Smooth muscle cell (in vitro differentiated cells): ENCODE results near the gene HOXA3. TPM values are rescaled to one million over a fixed set of nuclear protein-coding genes. Genes with fewer than 3 reads are reported as not detected.
A peak's percentile ranks its signal among the peaks of the same experiment; 100 is the strongest.

ENCODE experiments used
- DNase-seq: peaks from one replicate; lab custom pipeline; 2025; ENCODE audit not compliant: unreplicated experiment; lab: John Stamatoyannopoulos, UW
- H2AFZ ChIP-seq: fragments of 200-600 bp; sonication (generic); 2 replicates; pipeline ENCODE4 v1.6.0; 2016; ENCODE audit warnings: antibody characterized with exemption, low read depth, mild to moderate bottlenecking
- H3F3A ChIP-seq: fragments of 200-600 bp; sonication (generic); 2 replicates; pipeline ENCODE4 v1.6.0; 2017; ENCODE audit warnings: antibody characterized with exemption, low read depth
- H3K27ac ChIP-seq: fragments of 200-600 bp; sonication (generic); 2 replicates; pipeline ENCODE4 v1.5.1; 2016; ENCODE audit warnings: low read depth, mild to moderate bottlenecking
- H3K27me3 ChIP-seq: fragments of 200-600 bp; sonication (generic); 2 replicates; pipeline ENCODE4 v1.6.1; 2016; ENCODE audit warnings: low read depth, mild to moderate bottlenecking
- H3K36me3 ChIP-seq: fragments of 200-600 bp; sonication (generic); 2 replicates; pipeline ENCODE4 v1.5.1; 2016; ENCODE audit warnings: low read depth
- H3K4me1 ChIP-seq: fragments of 200-600 bp; sonication (generic); 2 replicates; pipeline ENCODE4 v1.5.1; 2016; ENCODE audit warnings: low read depth
- H3K4me2 ChIP-seq: fragments of 200-600 bp; sonication (generic); 2 replicates; pipeline ENCODE4 v1.6.0; 2016; ENCODE audit warnings: mild to moderate bottlenecking
- H3K4me3 ChIP-seq: fragments of 200-600 bp; sonication (generic); 2 replicates; pipeline ENCODE4 v1.5.1; 2016; ENCODE audit warnings: mild to moderate bottlenecking
- H3K79me2 ChIP-seq: fragments of 200-600 bp; sonication (generic); 2 replicates; pipeline ENCODE4 v1.6.0; 2016; ENCODE audit warnings: low read depth, mild to moderate bottlenecking
- H3K9ac ChIP-seq: fragments of 200-600 bp; sonication (generic); 2 replicates; pipeline ENCODE4 v1.6.0; 2016; ENCODE audit warnings: low read depth
- H3K9me3 ChIP-seq: fragments of 200-600 bp; sonication (generic); replicated peaks from 2 replicates; pipeline ENCODE4 v1.5.1; 2016; ENCODE audit warnings: low read depth
- H4K20me1 ChIP-seq: fragments of 200-600 bp; sonication (generic); 2 replicates; pipeline ENCODE4 v1.6.0; 2016; ENCODE audit warnings: low read depth
- WGBS: methylation state at CpG from one replicate; pipeline ENCODE4 v1.1.7; 2016; ENCODE audit warnings: low lambda C conversion rate; 5-methylcytosine and 5-hydroxymethylcytosine counted together
- polyA plus RNA-seq: library from polyadenylated mRNA; unstranded; fragments of >200 nt; fragmentation: Nextera tagmentation; extraction: Ambion mirVana; gene quantifications from 2 replicates; pipeline ENCODE4 v1.2.1, GENCODE V29; 2016
- total RNA-seq: library from RNA; depleted of rRNA; stranded (reverse); fragments of >200 nt; gene quantifications from 2 replicates; pipeline ENCODE4 v1.2.3, GENCODE V29; 2014
- TF ChIP-seq, protein P1 (sequence below): fragments of 200-600 bp; sonication (generic); IDR thresholded peaks from 2 replicates; pipeline ENCODE4 v1.5.1; 2017; ENCODE audit warnings: borderline replicate concordance, mild to moderate bottlenecking, antibody characterized with exemption; ENCODE audit not compliant: insufficient read depth, poor library complexity, severe bottlenecking

Gene HOXA3
- total and polyA plus RNA-seq, 2 experiments from 2014 or later, result 0.13 to 0.31 TPM

DNA sequence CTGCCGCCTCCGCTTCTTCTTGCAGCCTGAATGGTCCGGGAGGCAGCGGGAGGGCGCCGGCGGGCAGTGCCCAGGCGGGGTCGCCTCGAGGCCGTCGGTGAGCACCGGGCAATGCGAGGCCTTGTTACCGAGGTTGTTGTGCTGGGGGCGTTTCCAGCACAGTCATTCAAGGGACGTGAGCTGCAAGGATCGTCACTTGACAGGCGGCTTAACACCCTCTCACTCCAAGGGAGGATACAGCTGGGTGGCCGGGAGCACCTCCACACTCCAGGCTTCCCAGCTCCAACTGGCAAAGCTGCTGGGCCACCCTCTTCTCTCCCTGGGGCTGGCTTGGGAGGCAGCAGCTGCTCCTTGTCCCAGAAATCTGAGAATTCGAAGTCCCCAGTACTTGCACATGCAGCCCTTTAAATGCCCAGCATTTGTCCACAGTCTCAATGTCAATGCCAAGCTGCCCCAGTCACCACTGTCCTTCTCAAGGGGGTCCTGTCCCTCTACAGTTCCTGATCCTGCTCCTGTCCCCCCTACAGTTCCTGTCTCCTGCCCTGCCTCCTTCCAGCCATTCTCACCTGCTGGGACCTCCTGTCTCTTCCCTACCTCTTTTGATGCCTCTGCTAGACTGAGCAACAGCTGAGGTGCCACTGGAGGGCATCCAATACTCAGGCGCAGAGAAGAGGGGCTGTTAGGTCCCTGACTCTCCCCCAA lies 37.1 kb upstream of the HOXA3 start:
- peak overlapping the region; percentile 69 for H3K27ac ChIP-seq
- no peaks in the 10 kb centered on the region for H4K20me1 ChIP-seq
- TF ChIP-seq, protein P1, sequence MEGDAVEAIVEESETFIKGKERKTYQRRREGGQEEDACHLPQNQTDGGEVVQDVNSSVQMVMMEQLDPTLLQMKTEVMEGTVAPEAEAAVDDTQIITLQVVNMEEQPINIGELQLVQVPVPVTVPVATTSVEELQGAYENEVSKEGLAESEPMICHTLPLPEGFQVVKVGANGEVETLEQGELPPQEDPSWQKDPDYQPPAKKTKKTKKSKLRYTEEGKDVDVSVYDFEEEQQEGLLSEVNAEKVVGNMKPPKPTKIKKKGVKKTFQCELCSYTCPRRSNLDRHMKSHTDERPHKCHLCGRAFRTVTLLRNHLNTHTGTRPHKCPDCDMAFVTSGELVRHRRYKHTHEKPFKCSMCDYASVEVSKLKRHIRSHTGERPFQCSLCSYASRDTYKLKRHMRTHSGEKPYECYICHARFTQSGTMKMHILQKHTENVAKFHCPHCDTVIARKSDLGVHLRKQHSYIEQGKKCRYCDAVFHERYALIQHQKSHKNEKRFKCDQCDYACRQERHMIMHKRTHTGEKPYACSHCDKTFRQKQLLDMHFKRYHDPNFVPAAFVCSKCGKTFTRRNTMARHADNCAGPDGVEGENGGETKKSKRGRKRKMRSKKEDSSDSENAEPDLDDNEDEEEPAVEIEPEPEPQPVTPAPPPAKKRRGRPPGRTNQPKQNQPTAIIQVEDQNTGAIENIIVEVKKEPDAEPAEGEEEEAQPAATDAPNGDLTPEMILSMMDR, result no peak
- peaks cover 100% of the 10 kb centered on the region for H3K79me2 ChIP-seq
- peaks cover 5% of the 10 kb centered on the region for H3K4me1 ChIP-seq
- peak overlapping the region; percentile 81 for H2AFZ ChIP-seq
- H3K9me3 ChIP-seq, result no peaks in the 10 kb centered on the region
- DNase-seq, result no peak
- H3K36me3 ChIP-seq, result no peaks in the 10 kb centered on the region
- peaks cover 9% of the 10 kb centered on the region for H3F3A ChIP-seq
- H3K27me3 ChIP-seq, result no peaks in the 10 kb centered on the region
- 8% methylated on average over 21 of the region's 22 CpGs for WGBS
- H3K9ac ChIP-seq, result peak overlapping the region; percentile 63
- peak overlapping the region; percentile 89 for H3K4me2 ChIP-seq
- peak overlapping the region; percentile 60 for H3K4me3 ChIP-seq

DNA sequence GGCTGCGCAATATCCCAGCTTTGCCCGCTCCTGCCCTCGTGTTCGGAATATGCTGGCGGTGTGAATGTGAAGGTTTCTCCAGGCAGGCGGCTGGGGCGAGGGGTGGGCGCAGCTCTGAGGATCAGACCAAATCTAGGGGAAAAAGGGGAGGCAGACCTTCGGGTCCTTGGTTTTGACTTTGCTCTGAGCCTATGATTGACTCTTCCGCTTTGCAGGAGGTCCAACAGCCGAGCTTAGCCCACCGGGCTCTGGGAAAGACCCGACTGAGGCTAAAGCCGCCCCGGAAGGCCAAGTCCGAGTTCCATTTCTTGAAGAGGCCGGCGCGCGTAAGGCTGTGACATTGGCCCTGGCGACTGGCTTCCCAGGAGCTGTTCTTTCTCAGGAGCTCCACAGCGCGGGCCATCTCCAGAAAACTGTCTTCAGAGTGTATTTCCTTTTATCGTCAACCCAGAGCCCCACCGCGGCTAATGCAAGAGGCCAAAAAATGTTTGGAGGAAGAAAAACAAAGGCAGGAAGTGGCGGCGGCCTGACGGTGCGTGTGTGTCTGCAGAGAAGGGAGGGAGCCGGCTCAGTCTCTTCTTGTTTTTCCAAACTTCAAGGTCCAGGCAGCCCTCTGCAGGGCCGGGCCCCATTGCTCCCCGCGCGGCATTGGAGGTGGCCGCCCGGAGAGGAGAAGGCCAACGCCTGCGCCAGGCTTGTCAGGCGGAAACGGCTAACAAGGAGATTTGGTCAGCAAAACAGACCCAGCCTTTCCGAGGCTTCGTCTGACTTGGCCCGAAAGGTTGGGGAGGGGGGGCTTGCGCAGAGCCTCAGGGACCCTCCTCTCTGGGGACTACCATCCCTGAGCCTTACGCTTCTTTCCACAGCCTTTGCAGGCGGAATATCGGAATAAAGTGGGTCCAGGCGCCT lies 36.3 kb upstream of the HOXA3 start:
- H3K36me3 ChIP-seq, result no peaks in the 10 kb centered on the region
- no peaks in the 10 kb centered on the region for H3K27me3 ChIP-seq
- H3K4me1 ChIP-seq, result peaks cover 5% of the 10 kb centered on the region
- no peaks in the 10 kb centered on the region for H3K9me3 ChIP-seq
- H4K20me1 ChIP-seq, result no peaks in the 10 kb centered on the region
- 2% methylated on average over 49 of the region's 49 CpGs for WGBS
- TF ChIP-seq, protein P1, result no peak
- peak overlapping the region; percentile 81 for H2AFZ ChIP-seq
- peaks cover 9% of the 10 kb centered on the region for H3F3A ChIP-seq
- H3K4me3 ChIP-seq, result peak overlapping the region; percentile 60
- peak overlapping the region; percentile 63 for H3K9ac ChIP-seq
- H3K4me2 ChIP-seq, result peak overlapping the region; percentile 89
- no peak for DNase-seq
- peak overlapping the region; percentile 69 for H3K27ac ChIP-seq
- peaks cover 100% of the 10 kb centered on the region for H3K79me2 ChIP-seq

DNA sequence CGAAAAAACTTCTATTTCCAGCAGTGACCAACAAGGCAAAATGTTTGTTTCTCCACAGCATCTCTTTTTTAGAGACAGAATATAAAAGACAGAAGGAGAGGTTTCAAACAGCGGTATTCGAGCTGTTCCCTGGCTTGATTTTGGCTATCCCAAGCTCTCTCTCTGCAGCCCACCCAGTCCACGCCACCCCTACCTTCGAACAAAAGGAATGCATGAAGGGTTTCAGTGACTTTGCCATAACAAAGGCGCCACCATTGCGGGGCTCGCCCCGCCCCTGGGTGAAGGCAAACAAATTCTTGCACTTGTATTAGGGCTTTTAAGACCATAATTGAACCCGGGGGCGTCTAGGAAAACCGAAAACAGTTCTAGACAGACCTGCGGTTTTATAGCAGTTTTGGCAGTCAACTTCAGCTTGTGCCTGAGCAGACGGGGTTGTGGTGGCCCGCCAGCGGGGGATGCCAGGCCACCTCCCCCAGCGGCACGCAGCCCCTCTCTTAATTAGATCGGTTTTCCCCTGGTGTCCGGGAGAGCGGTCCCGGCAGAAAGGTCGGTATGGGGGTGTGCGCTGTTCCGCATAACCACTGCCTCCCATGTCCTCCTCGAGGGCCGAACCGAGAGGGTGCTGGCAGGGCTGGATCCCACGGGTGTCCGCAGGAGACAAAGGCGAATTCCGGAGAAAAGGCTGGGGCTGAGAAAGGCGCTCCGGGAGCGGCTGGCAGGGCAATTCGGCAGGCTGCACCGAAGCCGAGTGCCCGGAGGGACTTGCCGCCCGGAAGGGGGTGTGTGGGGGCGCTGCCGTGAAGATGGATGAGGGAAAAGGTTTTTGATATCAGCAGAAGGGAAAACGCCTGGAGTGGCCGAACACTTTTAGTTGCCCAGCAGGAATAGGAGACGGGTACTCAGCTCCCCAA lies 35.3 kb upstream of the HOXA3 start:
- Histone ChIP-seq H3K79me2 (peaks cover 100% of the 10 kb centered on the region), H3K9me3 (no peaks in the 10 kb centered on the region), H3K27me3 (no peaks in the 10 kb centered on the region), H2AFZ (peak overlapping the region; percentile 81), H3K4me2 (peak overlapping the region; percentile 89), H3K9ac (peak overlapping the region; percentile 63), H3K36me3 (no peaks in the 10 kb centered on the region), H3K27ac (peak overlapping the region; percentile 69), H3F3A (peaks cover 9% of the 10 kb centered on the region), H3K4me1 (peaks cover 9% of the 10 kb centered on the region), H4K20me1 (peaks cover 6% of the 10 kb centered on the region), H3K4me3 (peak overlapping the region; percentile 60)
- 3% methylated on average over 46 of the region's 46 CpGs for WGBS
- TF ChIP-seq, protein P1, result no peak
- DNase-seq, result no peak
